Measurements from ENCODE around the gene NPLOC4.

DNA sequence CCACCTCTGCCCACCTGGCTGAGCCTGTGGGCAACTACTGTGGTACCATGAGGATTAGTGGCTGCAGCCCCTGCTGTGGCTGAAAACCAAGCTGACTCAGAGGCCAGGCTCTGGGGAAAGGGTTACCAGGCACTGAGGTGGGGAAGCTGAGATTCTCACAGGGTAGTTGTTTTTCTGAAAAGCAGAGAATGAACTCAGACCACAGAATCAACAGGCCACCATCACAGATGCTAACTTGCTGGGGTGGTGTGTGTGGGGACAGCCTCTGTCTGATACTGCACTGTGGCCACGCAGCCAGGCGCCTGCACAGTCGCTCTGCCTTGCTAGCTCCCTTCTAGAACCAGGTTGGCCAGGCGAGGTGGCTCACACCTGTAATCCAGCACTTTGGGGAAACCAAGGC lies 28.8 kb downstream of the NPLOC4 start:
- TF ChIP-seq, protein P1, sequence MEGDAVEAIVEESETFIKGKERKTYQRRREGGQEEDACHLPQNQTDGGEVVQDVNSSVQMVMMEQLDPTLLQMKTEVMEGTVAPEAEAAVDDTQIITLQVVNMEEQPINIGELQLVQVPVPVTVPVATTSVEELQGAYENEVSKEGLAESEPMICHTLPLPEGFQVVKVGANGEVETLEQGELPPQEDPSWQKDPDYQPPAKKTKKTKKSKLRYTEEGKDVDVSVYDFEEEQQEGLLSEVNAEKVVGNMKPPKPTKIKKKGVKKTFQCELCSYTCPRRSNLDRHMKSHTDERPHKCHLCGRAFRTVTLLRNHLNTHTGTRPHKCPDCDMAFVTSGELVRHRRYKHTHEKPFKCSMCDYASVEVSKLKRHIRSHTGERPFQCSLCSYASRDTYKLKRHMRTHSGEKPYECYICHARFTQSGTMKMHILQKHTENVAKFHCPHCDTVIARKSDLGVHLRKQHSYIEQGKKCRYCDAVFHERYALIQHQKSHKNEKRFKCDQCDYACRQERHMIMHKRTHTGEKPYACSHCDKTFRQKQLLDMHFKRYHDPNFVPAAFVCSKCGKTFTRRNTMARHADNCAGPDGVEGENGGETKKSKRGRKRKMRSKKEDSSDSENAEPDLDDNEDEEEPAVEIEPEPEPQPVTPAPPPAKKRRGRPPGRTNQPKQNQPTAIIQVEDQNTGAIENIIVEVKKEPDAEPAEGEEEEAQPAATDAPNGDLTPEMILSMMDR (IDR thresholded peaks at IDR 0.05), result no peak
- TF ChIP-seq POLR2AphosphoS5 (IDR thresholded peaks at IDR 0.05), result no peak

All from stomach (tissue), 4 donors.